ENCODE data around the gene NDUFV3. TPM values are rescaled to one million over a fixed set of nuclear protein-coding genes. Genes with fewer than 3 reads are reported as not detected.

The NDUFV3 gene
- total and polyA plus RNA-seq, 2 of the 13 experiments (the other 11 are each of a cell fraction or from before 2014, with no cell fraction given): 14.2 to 29.6 TPM

DNA sequence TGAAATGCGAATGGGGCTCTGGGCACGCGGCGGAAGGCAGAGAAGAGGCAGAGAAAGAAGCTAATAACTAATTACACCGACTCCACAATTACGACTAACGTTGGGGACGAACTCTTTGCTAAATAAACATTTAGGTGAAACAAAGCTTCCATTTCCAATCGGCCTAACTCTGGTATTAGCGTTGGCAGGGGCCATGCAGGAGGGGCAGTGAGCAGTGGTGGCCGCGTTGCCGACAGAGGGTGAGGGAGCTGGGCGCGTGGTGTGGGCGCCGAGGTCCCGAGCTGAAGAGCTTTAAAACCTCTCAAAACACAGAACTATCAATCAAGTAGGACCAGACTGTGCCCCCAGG, 553 bp upstream of the NDUFV3 start (continued):
- TF ChIP-seq, protein P1, sequence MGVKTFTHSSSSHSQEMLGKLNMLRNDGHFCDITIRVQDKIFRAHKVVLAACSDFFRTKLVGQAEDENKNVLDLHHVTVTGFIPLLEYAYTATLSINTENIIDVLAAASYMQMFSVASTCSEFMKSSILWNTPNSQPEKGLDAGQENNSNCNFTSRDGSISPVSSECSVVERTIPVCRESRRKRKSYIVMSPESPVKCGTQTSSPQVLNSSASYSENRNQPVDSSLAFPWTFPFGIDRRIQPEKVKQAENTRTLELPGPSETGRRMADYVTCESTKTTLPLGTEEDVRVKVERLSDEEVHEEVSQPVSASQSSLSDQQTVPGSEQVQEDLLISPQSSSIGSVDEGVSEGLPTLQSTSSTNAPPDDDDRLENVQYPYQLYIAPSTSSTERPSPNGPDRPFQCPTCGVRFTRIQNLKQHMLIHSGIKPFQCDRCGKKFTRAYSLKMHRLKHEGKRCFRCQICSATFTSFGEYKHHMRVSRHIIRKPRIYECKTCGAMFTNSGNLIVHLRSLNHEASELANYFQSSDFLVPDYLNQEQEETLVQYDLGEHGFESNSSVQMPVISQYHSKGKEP (CRISPR knock-in tag; IDR thresholded peaks at IDR 0.05): no peak
- TF ChIP-seq MEF2D (CRISPR knock-in tag; IDR thresholded peaks at IDR 0.05): 0 out of 2 replicates have a peak, but pooled peaks have one; percentile 31
- TF ChIP-seq, protein P2, sequence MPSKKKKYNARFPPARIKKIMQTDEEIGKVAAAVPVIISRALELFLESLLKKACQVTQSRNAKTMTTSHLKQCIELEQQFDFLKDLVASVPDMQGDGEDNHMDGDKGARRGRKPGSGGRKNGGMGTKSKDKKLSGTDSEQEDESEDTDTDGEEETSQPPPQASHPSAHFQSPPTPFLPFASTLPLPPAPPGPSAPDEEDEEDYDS (CRISPR knock-in tag; IDR thresholded peaks at IDR 0.05): no peak
- no peak for TF ChIP-seq GATA4 (IDR thresholded peaks at IDR 0.05; ENCODE audit: borderline replicate concordance, low read depth)
- TF ChIP-seq RAD21 (CRISPR knock-in tag; IDR thresholded peaks at IDR 0.05): 0 out of 2 replicates have a peak, but pooled peaks have one; percentile 12
- TF ChIP-seq ZNF446 (CRISPR knock-in tag; IDR thresholded peaks at IDR 0.05): peak; percentile 87
- TF ChIP-seq NFE2L1 (CRISPR knock-in tag; IDR thresholded peaks at IDR 0.05; ENCODE audit: borderline replicate concordance): 0 out of 2 replicates have a peak, but pooled peaks have one; percentile 48
- TF ChIP-seq ZBTB38 (CRISPR knock-in tag; IDR thresholded peaks at IDR 0.05): peak; percentile 6; the same call in 1 of the 2 replicates
- TF ChIP-seq, protein P3, sequence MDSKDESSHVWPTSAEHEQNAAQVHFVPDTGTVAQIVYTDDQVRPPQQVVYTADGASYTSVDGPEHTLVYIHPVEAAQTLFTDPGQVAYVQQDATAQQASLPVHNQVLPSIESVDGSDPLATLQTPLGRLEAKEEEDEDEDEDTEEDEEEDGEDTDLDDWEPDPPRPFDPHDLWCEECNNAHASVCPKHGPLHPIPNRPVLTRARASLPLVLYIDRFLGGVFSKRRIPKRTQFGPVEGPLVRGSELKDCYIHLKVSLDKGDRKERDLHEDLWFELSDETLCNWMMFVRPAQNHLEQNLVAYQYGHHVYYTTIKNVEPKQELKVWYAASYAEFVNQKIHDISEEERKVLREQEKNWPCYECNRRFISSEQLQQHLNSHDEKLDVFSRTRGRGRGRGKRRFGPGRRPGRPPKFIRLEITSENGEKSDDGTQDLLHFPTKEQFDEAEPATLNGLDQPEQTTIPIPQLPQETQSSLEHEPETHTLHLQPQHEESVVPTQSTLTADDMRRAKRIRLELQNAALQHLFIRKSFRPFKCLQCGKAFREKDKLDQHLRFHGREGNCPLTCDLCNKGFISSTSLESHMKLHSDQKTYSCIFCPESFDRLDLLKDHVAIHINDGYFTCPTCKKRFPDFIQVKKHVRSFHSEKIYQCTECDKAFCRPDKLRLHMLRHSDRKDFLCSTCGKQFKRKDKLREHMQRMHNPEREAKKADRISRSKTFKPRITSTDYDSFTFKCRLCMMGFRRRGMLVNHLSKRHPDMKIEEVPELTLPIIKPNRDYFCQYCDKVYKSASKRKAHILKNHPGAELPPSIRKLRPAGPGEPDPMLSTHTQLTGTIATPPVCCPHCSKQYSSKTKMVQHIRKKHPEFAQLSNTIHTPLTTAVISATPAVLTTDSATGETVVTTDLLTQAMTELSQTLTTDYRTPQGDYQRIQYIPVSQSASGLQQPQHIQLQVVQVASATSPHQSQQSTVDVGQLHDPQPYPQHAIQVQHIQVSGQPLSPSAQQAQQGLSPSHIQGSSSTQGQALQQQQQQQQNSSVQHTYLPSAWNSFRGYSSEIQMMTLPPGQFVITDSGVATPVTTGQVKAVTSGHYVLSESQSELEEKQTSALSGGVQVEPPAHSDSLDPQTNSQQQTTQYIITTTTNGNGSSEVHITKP (CRISPR knock-in tag; IDR thresholded peaks at IDR 0.05; ENCODE audit: low read depth): 0 out of 2 replicates have a peak, but pooled peaks have one; percentile 14
- TF ChIP-seq ZFP41 (CRISPR knock-in tag; IDR thresholded peaks at IDR 0.05; ENCODE audit: borderline replicate concordance): 0 out of 2 replicates have a peak, but pooled peaks have one; percentile 37
- TF ChIP-seq, protein P4, sequence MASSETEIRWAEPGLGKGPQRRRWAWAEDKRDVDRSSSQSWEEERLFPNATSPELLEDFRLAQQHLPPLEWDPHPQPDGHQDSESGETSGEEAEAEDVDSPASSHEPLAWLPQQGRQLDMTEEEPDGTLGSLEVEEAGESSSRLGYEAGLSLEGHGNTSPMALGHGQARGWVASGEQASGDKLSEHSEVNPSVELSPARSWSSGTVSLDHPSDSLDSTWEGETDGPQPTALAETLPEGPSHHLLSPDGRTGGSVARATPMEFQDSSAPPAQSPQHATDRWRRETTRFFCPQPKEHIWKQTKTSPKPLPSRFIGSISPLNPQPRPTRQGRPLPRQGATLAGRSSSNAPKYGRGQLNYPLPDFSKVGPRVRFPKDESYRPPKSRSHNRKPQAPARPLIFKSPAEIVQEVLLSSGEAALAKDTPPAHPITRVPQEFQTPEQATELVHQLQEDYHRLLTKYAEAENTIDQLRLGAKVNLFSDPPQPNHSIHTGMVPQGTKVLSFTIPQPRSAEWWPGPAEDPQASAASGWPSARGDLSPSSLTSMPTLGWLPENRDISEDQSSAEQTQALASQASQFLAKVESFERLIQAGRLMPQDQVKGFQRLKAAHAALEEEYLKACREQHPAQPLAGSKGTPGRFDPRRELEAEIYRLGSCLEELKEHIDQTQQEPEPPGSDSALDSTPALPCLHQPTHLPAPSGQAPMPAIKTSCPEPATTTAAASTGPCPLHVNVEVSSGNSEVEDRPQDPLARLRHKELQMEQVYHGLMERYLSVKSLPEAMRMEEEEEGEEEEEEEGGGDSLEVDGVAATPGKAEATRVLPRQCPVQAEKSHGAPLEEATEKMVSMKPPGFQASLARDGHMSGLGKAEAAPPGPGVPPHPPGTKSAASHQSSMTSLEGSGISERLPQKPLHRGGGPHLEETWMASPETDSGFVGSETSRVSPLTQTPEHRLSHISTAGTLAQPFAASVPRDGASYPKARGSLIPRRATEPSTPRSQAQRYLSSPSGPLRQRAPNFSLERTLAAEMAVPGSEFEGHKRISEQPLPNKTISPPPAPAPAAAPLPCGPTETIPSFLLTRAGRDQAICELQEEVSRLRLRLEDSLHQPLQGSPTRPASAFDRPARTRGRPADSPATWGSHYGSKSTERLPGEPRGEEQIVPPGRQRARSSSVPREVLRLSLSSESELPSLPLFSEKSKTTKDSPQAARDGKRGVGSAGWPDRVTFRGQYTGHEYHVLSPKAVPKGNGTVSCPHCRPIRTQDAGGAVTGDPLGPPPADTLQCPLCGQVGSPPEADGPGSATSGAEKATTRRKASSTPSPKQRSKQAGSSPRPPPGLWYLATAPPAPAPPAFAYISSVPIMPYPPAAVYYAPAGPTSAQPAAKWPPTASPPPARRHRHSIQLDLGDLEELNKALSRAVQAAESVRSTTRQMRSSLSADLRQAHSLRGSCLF (CRISPR knock-in tag; IDR thresholded peaks at IDR 0.05; ENCODE audit: borderline replicate concordance): no peak
- TF ChIP-seq, protein P5, sequence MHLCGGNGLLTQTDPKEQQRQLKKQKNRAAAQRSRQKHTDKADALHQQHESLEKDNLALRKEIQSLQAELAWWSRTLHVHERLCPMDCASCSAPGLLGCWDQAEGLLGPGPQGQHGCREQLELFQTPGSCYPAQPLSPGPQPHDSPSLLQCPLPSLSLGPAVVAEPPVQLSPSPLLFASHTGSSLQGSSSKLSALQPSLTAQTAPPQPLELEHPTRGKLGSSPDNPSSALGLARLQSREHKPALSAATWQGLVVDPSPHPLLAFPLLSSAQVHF (CRISPR knock-in tag; IDR thresholded peaks at IDR 0.05): peak; percentile 46; the same call in 1 of the 2 replicates
- TF ChIP-seq KLF13 (CRISPR knock-in tag; IDR thresholded peaks at IDR 0.05): peak; percentile 39; the same call in 1 of the 2 replicates
